Gastroesophageal sphincter (tissue), 3 donors: ENCODE measurements around the gene GATAD2A.

Experiments
- CTCF ChIP-seq, 4 experiments: fragments of 200-600 bp in 2 of 4; fragments of 450-650 bp in 2 of 4; sonication (generic) in 1 of 4; IDR thresholded peaks; one replicate each; pipeline ENCODE4 v1.5.1; 2017 to 2019; ENCODE audit warnings: antibody characterized with exemption in 4 of 4, mild to moderate bottlenecking in 2 of 4, moderate library complexity in 2 of 4
- POLR2AphosphoS5 ChIP-seq: sonication (generic); formaldehyde crosslinking; IDR thresholded peaks from one replicate; pipeline ENCODE4 v1.6.1; 2017; ENCODE audit warnings: antibody characterized with exemption

- no peak for TF ChIP-seq CTCF (IDR thresholded peaks at IDR 0.05)
- no peak for TF ChIP-seq POLR2AphosphoS5
Observed at GRCh38 chr19:19488875-19489690, 83.6 kb downstream of the GATAD2A start.
